GM19238 (cell line): Measurements from ENCODE around the gene FAM180A.
"Not testable (repeated sequence)": the region's sequence is repeated elsewhere in the genome, so short reads cannot be mapped to it uniquely, and the experiment has no call there.

ENCODE experiments used
- DNase-seq: peaks from one replicate; pipeline ENCODE4 v3.0.0; 2011; ENCODE audit warnings: low spot score; ENCODE audit not compliant: insufficient read length

FAM180A gene

DNA sequence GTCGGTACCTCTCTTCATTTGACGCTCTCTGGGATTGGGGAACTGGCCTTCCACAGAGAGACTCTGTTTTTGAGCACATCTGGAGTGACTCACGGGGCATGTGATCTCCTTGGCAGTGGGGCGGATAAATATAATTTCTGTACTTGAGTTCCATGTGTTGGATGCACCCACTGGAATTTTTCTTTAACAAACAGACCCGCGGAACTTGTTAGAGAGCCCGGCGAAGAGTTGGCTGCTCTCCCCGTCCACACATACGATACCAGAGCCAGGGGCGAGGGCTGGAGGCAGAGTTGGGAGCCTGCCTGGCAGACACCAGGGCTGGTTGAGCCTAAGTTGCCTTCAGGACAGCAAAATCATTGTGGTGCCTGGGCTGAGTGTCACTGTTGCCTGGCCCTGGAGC is at the start of gene FAM180A:
Gene FAM180A, minus strand, starts transcription at position 44 of the 400 bp plus-strand sequence. CDS start 233 bp downstream, outside the sequence.
- DNase-seq, result no peak

DNA sequence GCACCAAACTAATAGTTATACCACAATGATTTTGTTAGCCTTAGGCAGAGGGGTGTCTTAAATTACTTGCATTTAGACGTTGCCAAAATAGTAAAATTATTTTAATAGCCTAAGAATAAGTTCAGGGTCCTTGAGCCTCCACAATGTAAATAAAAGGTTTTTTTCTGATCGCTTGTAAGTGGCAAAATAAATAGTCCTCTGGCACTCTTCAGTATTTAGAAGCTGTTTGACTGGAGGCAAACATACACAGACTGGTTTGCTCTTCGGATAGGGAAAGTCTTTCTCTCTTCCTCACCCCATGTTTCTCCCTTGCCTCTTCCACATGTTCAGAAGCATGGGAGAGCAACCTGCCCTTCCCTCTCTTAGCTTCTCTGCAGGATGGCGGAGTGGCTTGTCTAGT is 49.5 kb upstream of the FAM180A start:
- no peak for DNase-seq

DNA sequence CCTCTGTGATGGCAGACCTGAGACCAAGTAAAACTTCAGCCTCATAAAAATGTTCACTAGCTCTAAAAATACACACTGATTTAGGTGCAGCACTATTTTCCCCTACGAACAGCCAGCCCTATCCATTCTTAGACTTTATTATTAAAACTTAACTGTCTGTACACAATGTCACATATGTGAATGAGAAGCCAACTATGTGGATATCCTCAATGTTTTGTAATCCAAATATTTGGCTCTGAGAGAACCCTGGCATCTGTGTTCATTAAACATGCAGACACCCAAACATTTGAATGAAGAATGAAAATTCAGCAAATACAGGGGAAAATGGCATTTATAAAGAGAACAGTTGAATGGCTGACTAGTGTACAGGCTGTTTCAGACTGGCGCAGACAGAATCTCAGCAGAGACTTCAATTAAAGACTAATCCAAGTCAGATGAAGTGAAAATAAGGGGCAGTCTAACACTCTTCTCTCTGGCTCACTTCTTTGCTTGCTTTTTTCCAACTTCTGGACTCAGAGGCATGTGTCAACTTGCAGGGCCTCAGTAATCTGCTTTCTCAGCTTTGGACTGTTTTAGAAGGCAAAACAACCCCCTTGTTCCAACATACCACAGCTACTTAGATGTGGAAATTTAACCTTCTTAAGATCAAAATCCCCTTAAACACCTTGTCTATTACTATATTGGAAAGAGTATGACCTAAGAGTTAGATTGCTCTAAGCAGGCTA is 47.4 kb upstream of the FAM180A start:
- no peak for DNase-seq

DNA sequence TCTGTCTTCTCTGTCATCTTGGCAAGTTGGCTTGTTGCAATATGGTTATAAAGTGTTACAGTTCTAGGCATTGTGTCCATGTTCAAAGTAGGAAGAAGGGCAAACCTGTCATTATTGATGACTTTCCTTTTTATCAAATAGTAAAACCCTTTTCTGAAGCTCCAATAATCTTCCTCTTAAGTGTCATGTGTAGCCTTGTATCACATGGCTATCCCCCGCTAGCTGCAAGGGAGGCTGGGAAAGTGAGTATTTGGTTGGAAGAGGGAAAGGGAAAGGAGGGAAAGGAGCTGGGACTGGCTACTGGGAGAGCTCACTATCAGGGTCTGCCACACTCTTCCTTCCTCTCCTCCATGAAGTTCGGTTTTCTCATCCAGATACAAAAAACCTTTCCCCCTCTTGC is 45.2 kb upstream of the FAM180A start:
- no peak for DNase-seq

DNA sequence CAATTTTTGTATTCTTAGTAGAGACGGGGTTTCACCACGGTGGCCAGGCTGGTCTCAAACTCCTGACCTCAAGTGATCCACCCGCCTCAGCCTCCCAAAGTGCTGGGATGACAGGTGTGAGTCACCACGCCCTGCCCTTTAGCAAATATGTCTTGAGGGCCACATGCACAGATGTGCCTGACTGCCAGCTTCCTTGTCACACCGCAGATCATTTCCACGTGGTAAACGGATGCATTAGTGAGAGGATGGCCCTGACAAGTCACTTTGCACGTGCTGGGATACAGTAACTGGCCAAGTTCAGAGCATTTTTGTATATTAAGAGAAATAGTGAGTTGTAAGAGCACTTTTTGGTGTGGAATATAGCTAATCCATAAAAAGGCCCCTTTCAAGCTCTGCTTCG is 44.3 kb upstream of the FAM180A start:
- no peak for DNase-seq

- no peak for DNase-seq
Measured at GRCh38 chr7:135792363-135792668, 43.7 kb upstream of the FAM180A start.

- no peak for DNase-seq
Measured at GRCh38 chr7:135791543-135792362, 43.1 kb upstream of the FAM180A start.

DNA sequence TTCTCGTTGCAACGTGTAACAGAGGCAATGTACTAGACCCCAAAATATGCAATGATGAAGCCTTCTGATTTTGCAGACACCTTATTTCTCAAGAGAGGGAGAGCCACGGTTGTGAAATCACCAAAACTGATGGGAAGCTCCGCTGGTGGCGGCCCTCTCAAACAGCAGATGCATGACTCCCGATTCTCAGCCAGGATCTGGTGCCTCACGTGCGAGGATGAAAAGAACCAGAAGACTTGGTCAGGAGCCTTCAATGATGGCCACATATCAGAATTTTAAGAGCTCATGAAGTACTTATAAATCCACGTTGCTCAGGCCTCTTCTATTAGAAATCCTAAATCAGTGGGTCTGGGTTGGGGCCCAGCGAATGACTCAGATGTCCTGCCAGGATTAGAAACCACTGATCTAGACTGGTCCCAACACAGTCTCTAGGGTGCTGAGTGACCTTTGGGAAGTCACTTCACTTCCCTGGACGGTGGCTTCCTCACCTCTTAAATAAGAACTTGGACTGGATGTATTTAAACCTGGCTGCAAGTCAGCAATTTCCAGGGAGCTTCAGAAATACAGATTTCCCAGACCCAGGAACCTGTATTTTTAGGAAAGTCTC is 41.9 kb upstream of the FAM180A start:
- DNase-seq, result no peak

- no peak for DNase-seq
Measured at GRCh38 chr7:135789956-135790355, 41.3 kb upstream of the FAM180A start.

DNA sequence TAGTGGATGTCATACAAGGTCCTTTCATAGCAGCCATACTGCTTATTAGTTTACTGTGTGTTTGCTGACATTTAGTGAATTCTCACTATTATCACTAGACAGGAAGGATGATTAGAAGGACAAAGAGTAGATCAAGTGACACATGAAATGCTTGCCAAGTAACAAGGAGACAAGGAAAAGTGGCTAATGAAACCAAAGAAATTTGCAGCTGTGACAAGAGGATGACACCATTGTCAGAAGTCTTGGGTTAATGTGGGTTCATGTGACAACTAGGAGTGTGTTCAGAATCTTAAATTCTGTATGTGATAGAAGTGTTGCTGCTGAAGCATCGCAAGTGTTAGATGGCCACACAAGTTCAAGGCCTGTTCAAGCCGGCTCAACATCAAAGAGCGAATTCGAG is 40.8 kb upstream of the FAM180A start:
- DNase-seq, result no peak

DNA sequence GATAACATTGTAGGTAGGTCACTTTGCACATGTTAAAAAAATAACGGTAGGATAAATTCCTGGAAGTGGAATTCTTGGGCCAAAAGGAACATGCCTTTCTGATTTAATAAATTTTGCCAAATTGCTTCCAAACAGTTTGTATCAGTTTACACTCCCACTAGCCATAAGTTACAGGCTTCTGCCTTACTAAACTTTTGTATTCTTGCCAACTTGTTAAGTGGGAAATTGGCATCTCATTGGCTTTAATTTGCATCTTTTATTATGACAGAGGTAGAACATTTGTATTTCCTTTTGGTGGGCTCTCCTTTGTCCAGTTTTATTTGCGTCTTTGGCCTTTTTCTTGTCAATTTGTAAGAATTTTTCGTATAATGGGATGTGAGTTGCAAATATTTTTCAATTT is 38.3 kb upstream of the FAM180A start:
- DNase-seq, result no peak

DNA sequence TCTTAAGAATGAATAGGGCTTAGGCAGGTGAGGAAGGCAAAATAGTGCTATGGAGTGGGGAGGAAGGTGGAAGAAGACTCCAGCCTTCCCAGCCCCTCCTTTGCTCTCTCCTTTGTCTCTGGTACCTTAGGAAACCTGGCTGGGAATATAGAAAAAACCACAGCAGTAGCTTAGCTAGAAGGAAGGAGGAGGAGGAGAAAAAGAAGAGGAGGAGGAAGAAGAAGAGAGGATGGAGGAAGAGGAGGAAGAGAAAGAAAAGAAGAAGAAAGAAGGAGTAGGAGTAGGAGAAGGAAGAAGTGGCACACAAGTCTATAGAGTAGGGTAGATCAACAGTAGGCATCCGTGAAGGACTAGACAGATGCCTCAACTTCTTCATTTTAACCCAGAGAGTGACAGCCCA is 36.5 kb upstream of the FAM180A start:
- DNase-seq, result no peak

DNA sequence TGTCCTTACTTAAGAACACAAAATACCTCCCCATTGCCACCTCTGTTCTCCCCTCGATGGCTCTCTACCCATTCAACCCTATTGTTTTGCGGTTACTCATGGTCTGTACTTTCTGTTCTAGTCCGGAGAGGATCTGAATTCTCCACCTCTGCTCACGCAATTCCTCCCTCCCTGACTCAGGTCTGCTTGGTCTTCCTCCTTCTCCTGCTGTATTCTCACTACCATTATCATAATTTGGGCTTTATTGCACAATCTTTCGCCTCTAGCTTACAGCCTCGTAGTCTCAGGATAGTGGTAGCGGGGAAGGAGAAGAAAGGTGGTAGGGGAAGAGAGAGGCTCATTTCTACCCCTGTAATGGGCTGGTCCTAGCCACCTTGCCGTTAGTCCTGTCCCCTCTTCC is 35.4 kb upstream of the FAM180A start:
- no peak for DNase-seq

GRCh38 chr7:135782801-135783200 is 34.2 kb upstream of the FAM180A start:
- DNase-seq, result no peak

GRCh38 chr7:135782377-135782776 is 33.8 kb upstream of the FAM180A start:
- DNase-seq, result no peak

DNA sequence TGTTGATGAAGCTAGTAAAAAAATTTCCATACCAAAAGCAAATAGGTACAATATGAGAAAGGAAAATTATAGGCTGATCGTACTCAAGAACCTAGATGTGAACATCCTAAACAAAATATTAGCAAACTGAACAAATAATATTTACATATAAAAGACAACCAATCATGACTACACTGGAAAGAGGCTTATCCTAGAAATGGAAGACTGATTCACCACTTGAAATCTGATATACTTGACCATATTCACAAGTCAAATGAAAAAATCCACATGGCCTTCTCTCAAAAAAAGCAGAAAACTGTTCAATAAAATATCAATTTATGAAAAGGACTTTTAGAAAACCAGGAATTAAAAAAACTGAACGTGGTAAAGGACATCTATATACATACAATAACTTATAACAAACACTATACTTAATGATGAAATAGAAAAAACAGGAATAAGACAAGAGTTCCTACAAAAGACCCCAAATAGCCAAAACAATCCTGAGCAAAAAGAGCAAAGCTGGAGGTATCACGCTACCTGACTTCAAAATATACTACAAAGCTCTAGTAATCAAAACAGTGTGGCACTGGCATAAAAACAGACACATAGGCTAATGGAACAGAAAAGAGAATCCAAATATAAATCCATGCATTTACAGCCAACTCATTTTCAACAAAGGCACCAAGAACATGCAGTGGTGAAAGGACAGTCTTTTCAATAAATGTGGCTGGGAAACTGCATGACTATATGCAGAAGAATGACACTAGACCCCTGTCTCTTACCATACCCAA is 29.2 kb upstream of the FAM180A start:
- DNase-seq, result no peak

GRCh38 chr7:135775915-135776314 is 27.3 kb upstream of the FAM180A start:
- not testable (repeated sequence) for DNase-seq

GRCh38 chr7:135775230-135775629 is 26.6 kb upstream of the FAM180A start:
- no peak for DNase-seq

DNA sequence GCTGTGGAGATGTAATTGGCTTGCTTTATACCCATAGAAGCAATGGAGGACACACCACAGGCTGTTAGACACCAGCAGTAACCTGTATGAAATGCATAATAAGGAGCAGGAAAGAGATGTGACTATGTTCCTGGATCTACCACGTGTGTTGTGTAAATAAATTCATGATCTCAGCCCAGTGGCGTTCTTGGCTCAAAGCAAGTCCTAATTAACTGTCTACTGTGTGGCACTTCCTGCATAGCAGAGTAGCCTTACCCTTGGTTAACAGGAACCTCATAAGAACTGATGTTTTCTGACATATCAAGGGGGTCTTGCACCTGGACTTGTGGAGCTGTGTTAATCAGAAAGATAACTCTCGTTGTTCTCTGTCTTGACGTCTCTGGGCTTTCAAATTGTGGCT is 25.7 kb upstream of the FAM180A start:
- no peak for DNase-seq

DNA sequence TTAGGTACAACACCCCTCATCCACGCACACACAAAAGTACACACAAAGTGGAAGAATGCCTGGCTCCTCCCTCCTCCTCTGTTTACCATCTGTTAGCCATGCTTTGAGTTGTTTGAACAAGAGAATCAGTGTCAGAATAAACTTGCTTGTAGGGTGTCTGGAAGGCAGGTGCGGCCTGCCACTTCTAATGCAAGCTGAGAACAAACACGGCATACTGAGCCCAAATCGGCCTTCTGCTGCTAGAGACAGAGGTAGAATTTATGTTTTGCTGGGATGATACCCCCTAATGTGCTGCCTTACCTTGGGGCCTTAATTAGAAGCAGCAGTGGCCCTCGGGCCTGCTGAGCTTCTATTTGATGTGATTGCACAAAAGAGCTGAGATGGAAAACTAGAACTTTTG is 24.9 kb upstream of the FAM180A start:
- no peak for DNase-seq

GRCh38 chr7:135772639-135773222 is 24.1 kb upstream of the FAM180A start:
- DNase-seq, result no peak
